B cell (primary cell): Measurements from ENCODE around the gene TPCN2.

ENCODE experiments used
- EZH2 ChIP-seq: IDR thresholded peaks from 2 replicates; pipeline ENCODE4 v1.6.1; 2012; ENCODE audit warnings: borderline replicate concordance, low read depth, mild to moderate bottlenecking, moderate library complexity, low read length; ENCODE audit not compliant: insufficient read depth, poor library complexity, severe bottlenecking
- TF ChIP-seq, protein P1 (sequence below): fragments of 200-600 bp; IDR thresholded peaks from one replicate; pipeline ENCODE4 v1.8.0; 2022; ENCODE audit warnings: antibody characterized with exemption, mild to moderate bottlenecking

GRCh38 chr11:69062873-69063651 is 14.3 kb downstream of the TPCN2 start:
- TF ChIP-seq, protein P1, sequence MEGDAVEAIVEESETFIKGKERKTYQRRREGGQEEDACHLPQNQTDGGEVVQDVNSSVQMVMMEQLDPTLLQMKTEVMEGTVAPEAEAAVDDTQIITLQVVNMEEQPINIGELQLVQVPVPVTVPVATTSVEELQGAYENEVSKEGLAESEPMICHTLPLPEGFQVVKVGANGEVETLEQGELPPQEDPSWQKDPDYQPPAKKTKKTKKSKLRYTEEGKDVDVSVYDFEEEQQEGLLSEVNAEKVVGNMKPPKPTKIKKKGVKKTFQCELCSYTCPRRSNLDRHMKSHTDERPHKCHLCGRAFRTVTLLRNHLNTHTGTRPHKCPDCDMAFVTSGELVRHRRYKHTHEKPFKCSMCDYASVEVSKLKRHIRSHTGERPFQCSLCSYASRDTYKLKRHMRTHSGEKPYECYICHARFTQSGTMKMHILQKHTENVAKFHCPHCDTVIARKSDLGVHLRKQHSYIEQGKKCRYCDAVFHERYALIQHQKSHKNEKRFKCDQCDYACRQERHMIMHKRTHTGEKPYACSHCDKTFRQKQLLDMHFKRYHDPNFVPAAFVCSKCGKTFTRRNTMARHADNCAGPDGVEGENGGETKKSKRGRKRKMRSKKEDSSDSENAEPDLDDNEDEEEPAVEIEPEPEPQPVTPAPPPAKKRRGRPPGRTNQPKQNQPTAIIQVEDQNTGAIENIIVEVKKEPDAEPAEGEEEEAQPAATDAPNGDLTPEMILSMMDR = no peak
- no peak for TF ChIP-seq EZH2
